Liver (tissue), 9 donors: Measurements from ENCODE around the gene SH3BP1. TPM values are rescaled to one million over a fixed set of nuclear protein-coding genes. Genes with fewer than 3 reads are reported as not detected.

Experiments used
- DNase-seq: peaks from one replicate; pipeline ENCODE4 v3.0.0-alpha.2; 2017; ENCODE audit warnings: low spot score
- H3K27ac ChIP-seq, 2 donors: one replicate each; pipeline ENCODE4 v1.7.0; 2013; ENCODE audit warnings: inconsistent platforms in 2 of 2, low read length in 2 of 2, control low read depth in 1 of 2, low read depth in 1 of 2, mild to moderate bottlenecking in 1 of 2
- H3K27me3 ChIP-seq, 4 donors: one replicate each; pipeline versions ENCODE4 v1.6.1 to v1.7.0; 2013; ENCODE audit warnings: low read length in 3 of 4, inconsistent platforms in 1 of 4, mild to moderate bottlenecking in 1 of 4, moderate library complexity in 1 of 4; ENCODE audit not compliant: control insufficient read depth in 4 of 4, insufficient read depth in 4 of 4
- H3K36me3 ChIP-seq, 4 donors: one replicate each; pipeline versions ENCODE4 v1.6.1 to v1.7.0; 2013; ENCODE audit warnings: low read length in 3 of 4, mild to moderate bottlenecking in 3 of 4, low read depth in 1 of 4, moderate library complexity in 1 of 4; ENCODE audit not compliant: control insufficient read depth in 4 of 4, insufficient read depth in 3 of 4
- H3K4me1 ChIP-seq, 4 donors: one replicate each; pipeline versions ENCODE4 v1.6.1 to v1.7.0; 2013; ENCODE audit warnings: low read length in 3 of 4, mild to moderate bottlenecking in 3 of 4, moderate library complexity in 1 of 4; ENCODE audit not compliant: control insufficient read depth in 4 of 4, insufficient read depth in 4 of 4
- H3K4me3 ChIP-seq, 3 donors: one replicate each; pipeline versions ENCODE4 v1.6.1 to v1.7.0; 2013; ENCODE audit warnings: low read length in 3 of 3, control low read depth in 1 of 3, low read depth in 1 of 3, mild to moderate bottlenecking in 1 of 3
- H3K9ac ChIP-seq, 2 donors: one replicate each; pipeline ENCODE4 v1.7.0; 2013; ENCODE audit warnings: low read length in 2 of 2, mild to moderate bottlenecking in 2 of 2, moderate library complexity in 2 of 2, control low read depth in 1 of 2, low read depth in 1 of 2
- H3K9me3 ChIP-seq, 4 donors: one replicate each; pipeline versions ENCODE4 v1.6.1 to v1.7.0; 2013; ENCODE audit warnings: low read length in 3 of 4; ENCODE audit not compliant: control insufficient read depth in 4 of 4
- EGR1 ChIP-seq, 2 donors: IDR thresholded peaks; 2 replicates each; pipeline ENCODE4 v1.6.1; 2016 to 2018; ENCODE audit warnings: antibody characterized with exemption in 2 of 2, low read depth in 2 of 2
- FOXA1 ChIP-seq: IDR thresholded peaks from 2 replicates; pipeline ENCODE4 v1.6.1; 2016; ENCODE audit warnings: antibody characterized with exemption
- FOXA2 ChIP-seq: IDR thresholded peaks from 2 replicates; pipeline ENCODE4 v1.6.1; 2016; ENCODE audit warnings: antibody characterized with exemption
- GABPA ChIP-seq, 2 donors: IDR thresholded peaks in 1 of 2; conservative IDR thresholded peaks in 1 of 2; 2 replicates each; pipeline ENCODE4 v1.6.1; 2016; ENCODE audit warnings: antibody characterized with exemption in 2 of 2, mild to moderate bottlenecking in 1 of 2, moderate library complexity in 1 of 2
- HNF4A ChIP-seq, 2 donors: conservative IDR thresholded peaks; 2 replicates each; pipeline ENCODE4 v1.6.1; 2016; ENCODE audit warnings: antibody characterized with exemption in 2 of 2, mild to moderate bottlenecking in 2 of 2
- HNF4G ChIP-seq: IDR thresholded peaks from 2 replicates; pipeline ENCODE4 v1.6.1; 2016; ENCODE audit warnings: antibody characterized with exemption
- JUND ChIP-seq, 2 donors: IDR thresholded peaks; 2 replicates each; pipeline ENCODE4 v1.6.1; 2016; ENCODE audit warnings: antibody characterized with exemption in 2 of 2
- NR2F2 ChIP-seq: IDR thresholded peaks from 2 replicates; pipeline ENCODE4 v1.6.1; 2016; ENCODE audit warnings: antibody characterized with exemption
- RAD21 ChIP-seq, 2 donors: IDR thresholded peaks; 2 replicates each; pipeline ENCODE4 v1.6.1; 2016; ENCODE audit warnings: antibody characterized with exemption in 2 of 2, mild to moderate bottlenecking in 2 of 2
- RXRA ChIP-seq, 2 donors: IDR thresholded peaks; 2 replicates each; pipeline ENCODE4 v1.6.1; 2017 to 2018; ENCODE audit warnings: antibody characterized with exemption in 2 of 2, mild to moderate bottlenecking in 1 of 2
- SP1 ChIP-seq: IDR thresholded peaks from 2 replicates; pipeline ENCODE4 v1.6.1; 2018; ENCODE audit warnings: antibody characterized with exemption, mild to moderate bottlenecking
- TAF1 ChIP-seq: conservative IDR thresholded peaks from 2 replicates; pipeline ENCODE4 v1.6.1; 2016; ENCODE audit warnings: antibody characterized with exemption, mild to moderate bottlenecking
- YY1 ChIP-seq: IDR thresholded peaks from 2 replicates; pipeline ENCODE4 v1.6.1; 2016; ENCODE audit warnings: antibody characterized with exemption, mild to moderate bottlenecking
- ZBTB33 ChIP-seq: IDR thresholded peaks from 2 replicates; pipeline ENCODE4 v1.6.1; 2016; ENCODE audit warnings: antibody characterized with exemption
- WGBS: extraction: QIAGEN DNeasy Blood & Tissue Kit; methylation state at CpG from one replicate; pipeline ENCODE4 v1.1.7; 2013; 5-methylcytosine and 5-hydroxymethylcytosine counted together
- polyA plus RNA-seq, 2 donors: library from polyadenylated mRNA; stranded (reverse) in 1 of 2; unstranded in 1 of 2; fragments of 200-250 nt in 1 of 2; fragments of >200 nt in 1 of 2; fragmentation: Nextera tagmentation in 1 of 2; extraction: Ambion mirVana in 1 of 2; gene quantifications; one replicate each; pipeline versions ENCODE4 v1.2.1 to v1.2.3, GENCODE V29; 2013 to 2015
- total RNA-seq, 2 donors: library from RNA; depleted of rRNA; stranded (reverse); fragments of >200 nt; gene quantifications; one replicate each; pipeline ENCODE4 v1.2.3, GENCODE V29; 2014
- TF ChIP-seq, protein P1 (sequence below): IDR thresholded peaks from 2 replicates; pipeline ENCODE4 v1.6.1; 2016; ENCODE audit warnings: antibody characterized with exemption
- TF ChIP-seq, protein P2 (sequence below): IDR thresholded peaks from 2 replicates; pipeline ENCODE4 v1.6.1; 2016; ENCODE audit warnings: antibody characterized with exemption
- TF ChIP-seq, protein P3 (sequence below): fragments of 150-350 bp; IDR thresholded peaks from 2 replicates; pipeline ENCODE4 v1.5.1; 2017; ENCODE audit warnings: improper control_type of control experiment, low read depth, low read length; ENCODE audit not compliant: missing input control
- TF ChIP-seq, protein P4 (sequence below): IDR thresholded peaks from 2 replicates; pipeline ENCODE4 v1.6.1; 2016; ENCODE audit warnings: antibody characterized with exemption, mild to moderate bottlenecking
- donor health status: healthy.
- donor health status: healthy.
- donor health status: healthy.
- donor health status: healthy.
- donor health status: healthy.

The SH3BP1 gene
- total and polyA plus RNA-seq, 4 donors, result 0.24 to 8.2 (median 2.7) TPM

- no peak for TF ChIP-seq HNF4G
- 74% methylated on average over 16 of the region's 16 CpGs for WGBS
- no peak for DNase-seq
These were observed 25.0 kb downstream of the SH3BP1 start for GRCh38 chr22:37664249-37665101.

DNA sequence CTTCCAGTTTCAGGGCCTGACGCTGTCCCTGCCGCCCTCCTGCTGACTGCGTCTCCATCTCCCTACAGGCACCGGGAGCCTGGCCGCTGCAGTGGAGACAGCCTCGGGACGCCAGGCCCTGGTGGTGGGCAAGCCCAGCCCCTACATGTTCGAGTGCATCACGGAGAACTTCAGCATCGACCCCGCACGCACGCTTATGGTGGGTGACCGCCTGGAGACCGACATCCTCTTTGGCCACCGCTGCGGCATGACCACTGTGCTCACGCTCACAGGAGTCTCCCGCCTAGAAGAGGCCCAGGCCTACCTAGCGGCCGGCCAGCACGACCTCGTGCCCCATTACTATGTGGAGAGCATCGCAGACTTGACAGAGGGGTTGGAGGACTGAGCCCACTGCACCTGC is 26.0 kb downstream of the SH3BP1 start:
- Histone ChIP-seq H3K27me3 (no peaks in the 10 kb centered on the region), H3K4me1 (peaks cover 6 to 28% (median 24%) of the 10 kb centered on the region in 4 donors), H3K9me3 (no peaks in the 10 kb centered on the region), H3K9ac (no peak overlapping the region), H3K4me3 (no peak overlapping the region), H3K36me3 (peaks cover 2 to 16% (median 4%) of the 10 kb centered on the region in 4 donors), H3K27ac (no peak overlapping the region)
- no peak for DNase-seq
- WGBS, result 96% methylated on average over 24 of the region's 24 CpGs
- no peak for TF ChIP-seq ZBTB33
- TF ChIP-seq RXRA (IDR thresholded peaks at IDR 0.05), result no peak
- TF ChIP-seq FOXA1, result no peak
- TF ChIP-seq RAD21 (IDR thresholded peaks at IDR 0.05), result no peak
- TF ChIP-seq SP1, result no peak
- no peak for TF ChIP-seq GABPA (IDR thresholded peaks at IDR 0.05 in 1 of 2, conservative IDR thresholded peaks at IDR 0.05 in 1 of 2)
- TF ChIP-seq HNF4A (conservative IDR thresholded peaks at IDR 0.05), result no peak
- TF ChIP-seq FOXA2, result no peak
- TF ChIP-seq HNF4G, result no peak
- TF ChIP-seq, protein P1, sequence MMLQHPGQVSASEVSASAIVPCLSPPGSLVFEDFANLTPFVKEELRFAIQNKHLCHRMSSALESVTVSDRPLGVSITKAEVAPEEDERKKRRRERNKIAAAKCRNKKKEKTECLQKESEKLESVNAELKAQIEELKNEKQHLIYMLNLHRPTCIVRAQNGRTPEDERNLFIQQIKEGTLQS, result no peak
- TF ChIP-seq, protein P2, sequence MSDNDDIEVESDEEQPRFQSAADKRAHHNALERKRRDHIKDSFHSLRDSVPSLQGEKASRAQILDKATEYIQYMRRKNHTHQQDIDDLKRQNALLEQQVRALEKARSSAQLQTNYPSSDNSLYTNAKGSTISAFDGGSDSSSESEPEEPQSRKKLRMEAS, result no peak
- TF ChIP-seq TAF1, result no peak
- TF ChIP-seq, protein P3, sequence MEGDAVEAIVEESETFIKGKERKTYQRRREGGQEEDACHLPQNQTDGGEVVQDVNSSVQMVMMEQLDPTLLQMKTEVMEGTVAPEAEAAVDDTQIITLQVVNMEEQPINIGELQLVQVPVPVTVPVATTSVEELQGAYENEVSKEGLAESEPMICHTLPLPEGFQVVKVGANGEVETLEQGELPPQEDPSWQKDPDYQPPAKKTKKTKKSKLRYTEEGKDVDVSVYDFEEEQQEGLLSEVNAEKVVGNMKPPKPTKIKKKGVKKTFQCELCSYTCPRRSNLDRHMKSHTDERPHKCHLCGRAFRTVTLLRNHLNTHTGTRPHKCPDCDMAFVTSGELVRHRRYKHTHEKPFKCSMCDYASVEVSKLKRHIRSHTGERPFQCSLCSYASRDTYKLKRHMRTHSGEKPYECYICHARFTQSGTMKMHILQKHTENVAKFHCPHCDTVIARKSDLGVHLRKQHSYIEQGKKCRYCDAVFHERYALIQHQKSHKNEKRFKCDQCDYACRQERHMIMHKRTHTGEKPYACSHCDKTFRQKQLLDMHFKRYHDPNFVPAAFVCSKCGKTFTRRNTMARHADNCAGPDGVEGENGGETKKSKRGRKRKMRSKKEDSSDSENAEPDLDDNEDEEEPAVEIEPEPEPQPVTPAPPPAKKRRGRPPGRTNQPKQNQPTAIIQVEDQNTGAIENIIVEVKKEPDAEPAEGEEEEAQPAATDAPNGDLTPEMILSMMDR, result no peak
- no peak for TF ChIP-seq EGR1 (IDR thresholded peaks at IDR 0.05; ENCODE audit: low read depth in 2 of 2)
- no peak for TF ChIP-seq NR2F2
- TF ChIP-seq, protein P4, sequence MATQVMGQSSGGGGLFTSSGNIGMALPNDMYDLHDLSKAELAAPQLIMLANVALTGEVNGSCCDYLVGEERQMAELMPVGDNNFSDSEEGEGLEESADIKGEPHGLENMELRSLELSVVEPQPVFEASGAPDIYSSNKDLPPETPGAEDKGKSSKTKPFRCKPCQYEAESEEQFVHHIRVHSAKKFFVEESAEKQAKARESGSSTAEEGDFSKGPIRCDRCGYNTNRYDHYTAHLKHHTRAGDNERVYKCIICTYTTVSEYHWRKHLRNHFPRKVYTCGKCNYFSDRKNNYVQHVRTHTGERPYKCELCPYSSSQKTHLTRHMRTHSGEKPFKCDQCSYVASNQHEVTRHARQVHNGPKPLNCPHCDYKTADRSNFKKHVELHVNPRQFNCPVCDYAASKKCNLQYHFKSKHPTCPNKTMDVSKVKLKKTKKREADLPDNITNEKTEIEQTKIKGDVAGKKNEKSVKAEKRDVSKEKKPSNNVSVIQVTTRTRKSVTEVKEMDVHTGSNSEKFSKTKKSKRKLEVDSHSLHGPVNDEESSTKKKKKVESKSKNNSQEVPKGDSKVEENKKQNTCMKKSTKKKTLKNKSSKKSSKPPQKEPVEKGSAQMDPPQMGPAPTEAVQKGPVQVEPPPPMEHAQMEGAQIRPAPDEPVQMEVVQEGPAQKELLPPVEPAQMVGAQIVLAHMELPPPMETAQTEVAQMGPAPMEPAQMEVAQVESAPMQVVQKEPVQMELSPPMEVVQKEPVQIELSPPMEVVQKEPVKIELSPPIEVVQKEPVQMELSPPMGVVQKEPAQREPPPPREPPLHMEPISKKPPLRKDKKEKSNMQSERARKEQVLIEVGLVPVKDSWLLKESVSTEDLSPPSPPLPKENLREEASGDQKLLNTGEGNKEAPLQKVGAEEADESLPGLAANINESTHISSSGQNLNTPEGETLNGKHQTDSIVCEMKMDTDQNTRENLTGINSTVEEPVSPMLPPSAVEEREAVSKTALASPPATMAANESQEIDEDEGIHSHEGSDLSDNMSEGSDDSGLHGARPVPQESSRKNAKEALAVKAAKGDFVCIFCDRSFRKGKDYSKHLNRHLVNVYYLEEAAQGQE, result no peak
- TF ChIP-seq JUND (IDR thresholded peaks at IDR 0.05), result no peak
- TF ChIP-seq YY1, result no peak

More at GRCh38 chr22:37664249-37665101, 25.0 kb downstream of the SH3BP1 start:
- Histone ChIP-seq H3K9me3 (no peaks in the 10 kb centered on the region), H3K4me1 (peaks cover 6 to 38% (median 34%) of the 10 kb centered on the region in 4 donors), H3K27me3 (no peaks in the 10 kb centered on the region), H3K4me3 (no peak overlapping the region), H3K36me3 (peaks cover 2 to 16% (median 4%) of the 10 kb centered on the region in 4 donors), H3K9ac (no peak overlapping the region), H3K27ac (no peak overlapping the region)
